Stimulated activated naive CD4-positive, alpha-beta T cell treated with Interleukin-2 at 50 U/mL for 16 hours (primary cell): ENCODE results near the gene SUCLG2.
A peak's percentile ranks its signal among the peaks of the same experiment; 100 is the strongest.

Experiments
- DNase-seq: peaks from one replicate; lab custom pipeline; 2025; lab: John Stamatoyannopoulos, UW

SUCLG2 gene

GRCh38 chr3:67384760-67385397 is 269.5 kb downstream of the SUCLG2 start:
- no peak for DNase-seq

- DNase-seq, result no peak
These were observed 270.4 kb downstream of the SUCLG2 start for GRCh38 chr3:67384016-67384415.

GRCh38 chr3:67383379-67383778 is 271.0 kb downstream of the SUCLG2 start:
- no peak for DNase-seq

GRCh38 chr3:67382536-67382935 is 271.9 kb downstream of the SUCLG2 start:
- DNase-seq, result no peak

GRCh38 chr3:67381667-67382272 is 272.6 kb downstream of the SUCLG2 start:
- DNase-seq, result no peak

GRCh38 chr3:67380118-67380517 is 274.3 kb downstream of the SUCLG2 start:
- DNase-seq, result no peak

GRCh38 chr3:67377299-67377698 is 277.1 kb downstream of the SUCLG2 start:
- DNase-seq, result no peak

GRCh38 chr3:67376416-67376815 is 278.0 kb downstream of the SUCLG2 start:
- DNase-seq, result no peak

- no peak for DNase-seq
These were observed 278.4 kb downstream of the SUCLG2 start for GRCh38 chr3:67375976-67376375.

GRCh38 chr3:67362686-67363085 is 291.7 kb downstream of the SUCLG2 start:
- DNase-seq, result no peak

GRCh38 chr3:67361770-67362169 is 292.6 kb downstream of the SUCLG2 start:
- DNase-seq, result no peak

GRCh38 chr3:67361323-67361722 is 293.1 kb downstream of the SUCLG2 start:
- no peak for DNase-seq

GRCh38 chr3:67357610-67358458 is 296.6 kb downstream of the SUCLG2 start:
- DNase-seq, result no peak

- peak; percentile 28 for DNase-seq
These were observed 304.7 kb downstream of the SUCLG2 start for GRCh38 chr3:67349551-67350174.

GRCh38 chr3:67346081-67346480 is 308.3 kb downstream of the SUCLG2 start:
- DNase-seq, result no peak

- no peak for DNase-seq
These were observed 318.6 kb downstream of the SUCLG2 start for GRCh38 chr3:67335813-67336212.

GRCh38 chr3:67334588-67334987 is 319.8 kb downstream of the SUCLG2 start:
- DNase-seq, result no peak

GRCh38 chr3:67329358-67329757 is 325.1 kb downstream of the SUCLG2 start:
- peak; percentile 4 for DNase-seq

- DNase-seq, result no peak
These were observed 326.8 kb downstream of the SUCLG2 start for GRCh38 chr3:67327582-67327981.

- no peak for DNase-seq
These were observed 329.2 kb downstream of the SUCLG2 start for GRCh38 chr3:67325231-67325630.
